ENCODE data around the gene IER3IP1.
A peak's percentile ranks its signal among the peaks of the same experiment; 100 is the strongest.
"Not testable (repeated sequence)": the region's sequence is repeated elsewhere in the genome, so short reads cannot be mapped to it uniquely, and the experiment has no call there.

IER3IP1 gene

GRCh38 chr18:47158404-47158803 is 17.8 kb downstream of the IER3IP1 start:
- not testable (repeated sequence) for DNase-seq

DNA sequence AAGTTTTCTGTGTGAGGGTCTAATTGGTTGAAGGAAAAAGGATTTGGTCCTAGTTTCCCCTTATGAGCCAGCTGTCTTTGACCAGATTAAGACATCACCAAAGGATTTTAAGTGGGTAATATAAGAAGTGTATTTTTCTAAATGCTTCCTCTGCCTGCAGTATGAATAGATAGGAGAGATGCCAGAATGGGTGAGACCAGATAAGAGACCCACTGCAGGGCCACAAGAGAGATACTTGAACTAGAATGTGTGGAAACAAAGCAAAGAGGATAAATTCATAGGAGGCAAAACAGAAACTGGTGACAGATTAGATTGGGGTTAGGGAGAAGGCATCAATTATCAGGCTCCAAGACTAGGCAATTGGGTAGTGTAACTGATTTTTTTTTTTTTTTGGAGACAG is 24.7 kb downstream of the IER3IP1 start:
- no peak for DNase-seq

DNA sequence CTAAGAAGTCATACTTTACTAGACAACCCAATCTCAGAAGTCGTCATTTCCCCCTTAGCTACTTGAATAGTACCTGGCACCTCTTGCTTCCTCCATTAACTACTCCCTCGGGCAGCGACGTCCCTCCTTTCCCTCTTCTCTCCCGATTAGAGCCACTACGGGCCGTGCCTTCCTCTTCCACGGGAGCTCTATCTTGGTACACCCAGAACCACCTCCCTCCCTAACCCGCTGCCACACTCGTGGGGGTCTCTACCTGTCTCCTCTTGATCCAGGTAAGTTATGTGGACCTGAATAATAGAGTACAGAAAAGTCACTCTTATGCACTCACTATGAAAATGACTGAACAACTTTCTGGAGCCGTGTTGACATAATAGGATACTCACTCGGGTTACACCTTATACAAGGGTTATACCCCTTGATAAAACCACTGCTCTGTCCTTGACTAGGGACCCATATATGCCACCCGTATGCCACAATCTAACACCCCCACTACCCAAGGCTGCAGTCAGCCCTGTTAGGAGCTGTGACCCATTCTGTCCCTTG is 25.3 kb downstream of the IER3IP1 start:
- DNase-seq: peak; percentile 6

GRCh38 chr18:47150029-47150823 is 25.9 kb downstream of the IER3IP1 start, which contains the start of gene HDHD2:
HDHD2 (minus strand) TSS chr18:47150500; CDS start chr18:47136439, 14,061 bp downstream.
- DNase-seq: peak; percentile 86

GRCh38 chr18:47149457-47150028 is 26.6 kb downstream of the IER3IP1 start:
- no peak for DNase-seq

GRCh38 chr18:47146206-47146605 is 30.0 kb downstream of the IER3IP1 start:
- no peak for DNase-seq

DNA sequence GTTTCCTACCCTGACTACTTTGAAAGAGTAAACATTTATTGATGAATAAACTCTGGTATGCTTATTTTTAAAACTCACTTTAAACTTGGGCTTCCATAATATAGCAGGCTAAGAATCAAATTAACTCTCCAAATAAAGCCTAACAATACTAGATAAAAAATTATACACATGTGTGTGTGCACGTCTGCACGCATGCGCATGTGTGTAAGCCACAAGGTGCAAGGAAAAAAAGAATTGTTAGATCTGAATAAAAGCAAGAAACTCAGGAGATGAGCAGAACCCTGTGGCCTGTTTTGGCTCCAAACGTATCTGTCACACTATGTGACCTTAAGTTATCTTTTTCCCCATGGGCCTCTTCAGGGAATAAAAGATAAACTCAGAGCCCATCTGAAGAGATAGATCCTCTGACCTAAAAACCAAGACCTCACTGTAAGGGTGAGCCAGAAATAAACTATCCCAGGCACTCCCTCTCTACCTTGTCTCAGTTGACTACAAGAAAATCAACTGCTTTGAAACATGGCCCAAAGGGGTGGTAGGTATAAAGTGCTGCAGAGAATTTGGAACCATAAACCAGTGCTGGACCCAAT is 32.2 kb downstream of the IER3IP1 start:
- DNase-seq: no peak

DNA sequence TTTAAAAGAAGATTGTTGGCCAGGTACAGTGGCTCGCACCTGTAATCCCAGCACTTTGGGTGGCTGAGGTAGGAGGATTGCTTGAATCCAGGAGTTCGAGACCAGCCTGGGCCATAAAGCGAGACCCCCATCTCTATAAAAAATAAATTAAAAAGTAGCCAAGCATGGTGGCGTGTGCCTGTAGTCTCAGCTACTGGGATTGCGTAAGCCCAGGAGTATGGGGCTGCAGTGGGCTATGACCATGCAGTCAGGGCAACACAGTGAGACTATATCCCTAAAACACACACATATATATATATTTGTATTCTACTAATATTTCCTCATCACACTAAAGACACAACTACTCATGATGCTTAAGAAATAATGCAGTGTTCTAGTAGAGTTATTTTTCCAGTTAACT is 33.0 kb downstream of the IER3IP1 start:
- no peak for DNase-seq

GRCh38 chr18:47141289-47141688 is 34.9 kb downstream of the IER3IP1 start:
- DNase-seq: peak; percentile 11

GRCh38 chr18:47121146-47121545 is 55.0 kb downstream of the IER3IP1 start:
- DNase-seq: peak; percentile 25

- DNase-seq: no peak
These were observed 55.7 kb downstream of the IER3IP1 start for GRCh38 chr18:47120428-47120827.

DNA sequence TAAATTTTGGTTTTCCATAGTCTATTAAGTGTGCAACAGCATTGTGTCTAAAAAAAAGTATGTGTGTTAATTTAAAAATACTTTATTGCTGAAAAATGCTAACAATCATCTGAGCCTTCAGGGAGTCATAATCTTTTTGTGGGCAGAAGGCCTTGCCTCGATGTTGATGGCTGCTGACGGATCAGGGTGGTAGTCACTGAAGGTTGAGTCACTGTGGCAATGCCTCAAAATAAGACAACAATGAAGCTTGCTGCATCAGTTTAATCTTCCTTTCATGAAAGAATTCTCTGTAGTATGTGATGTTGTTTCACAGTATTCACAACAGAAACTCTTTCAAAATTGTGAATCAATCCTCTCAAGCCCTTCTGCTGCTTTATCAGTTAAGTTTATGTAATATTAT is 57.2 kb downstream of the IER3IP1 start:
- no peak for DNase-seq

DNA sequence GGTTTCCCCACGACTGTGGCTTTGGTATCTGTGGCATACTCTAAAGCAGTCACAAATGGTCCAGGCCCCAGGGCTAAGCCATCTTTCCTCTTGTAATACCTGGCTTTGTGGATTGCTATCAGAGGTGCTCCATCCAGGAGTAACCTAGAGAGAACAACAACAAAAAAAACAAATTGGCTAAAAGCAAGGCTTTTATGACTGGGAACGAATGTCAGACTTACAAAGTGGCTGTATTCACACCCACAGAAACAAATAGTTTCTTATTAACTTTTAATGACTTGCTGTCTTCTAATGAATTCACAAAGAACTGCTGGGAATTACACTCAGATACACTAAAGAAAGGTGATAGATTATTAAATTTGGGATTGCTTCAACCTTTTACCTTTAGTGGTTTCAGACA is 61.0 kb downstream of the IER3IP1 start:
- DNase-seq: no peak

GRCh38 chr18:47113796-47114540 is 62.2 kb downstream of the IER3IP1 start:
- no peak for DNase-seq

GRCh38 chr18:47110492-47111274 is 65.5 kb downstream of the IER3IP1 start:
- no peak for DNase-seq

DNA sequence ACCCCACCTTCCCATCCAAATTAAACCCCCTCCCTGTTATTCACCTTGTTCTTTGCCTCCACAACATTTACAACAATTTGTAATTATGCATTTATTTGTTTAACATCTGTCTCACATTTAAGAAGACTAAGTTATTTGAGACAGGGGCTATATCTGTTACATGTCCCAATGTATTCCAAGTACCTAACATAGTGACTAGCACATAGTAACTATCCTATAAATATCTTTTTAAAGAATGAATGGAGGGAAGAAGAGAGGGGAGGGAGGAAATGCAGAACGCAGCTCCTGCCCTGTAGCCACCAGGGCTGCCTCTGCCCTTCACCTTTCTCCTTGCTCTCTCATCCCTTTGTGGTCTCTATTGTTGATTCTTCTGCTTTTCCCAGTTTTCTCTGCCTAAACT is 66.4 kb downstream of the IER3IP1 start:
- no peak for DNase-seq

GRCh38 chr18:47108998-47109405 is 67.2 kb downstream of the IER3IP1 start:
- no peak for DNase-seq

DNA sequence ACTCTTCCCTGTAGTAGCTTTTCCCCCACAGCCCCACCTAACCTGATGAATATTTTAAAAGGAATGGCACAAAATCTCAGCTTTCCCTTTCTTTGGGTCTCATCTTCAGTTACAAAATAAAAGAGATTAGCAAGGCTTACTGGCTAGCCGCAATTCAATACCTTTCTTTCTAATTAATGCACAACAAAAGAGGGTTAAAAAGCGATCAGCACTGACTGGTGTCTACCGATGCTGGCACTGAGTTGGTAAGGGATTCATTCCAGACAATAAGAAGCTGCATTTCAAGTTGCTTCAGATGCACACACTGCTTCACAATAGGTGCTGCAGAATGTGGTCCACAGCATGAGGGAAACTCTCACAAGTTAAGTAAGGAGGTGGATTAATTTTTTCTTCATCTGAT is 67.8 kb downstream of the IER3IP1 start:
- no peak for DNase-seq

All from inflammatory macrophage treated with lipopolysaccharide for 4 hours (primary cell).